ENCODE data around the gene PET100.

Gene PET100

GRCh38 chr19:7644550-7644877, 14.9 kb downstream of the PET100 start:
- Histone ChIP-seq H2AFZ (ENCODE audit: low read length) (no peak overlapping the region), H3K9ac (ENCODE audit: low read length) (no peak overlapping the region), H3K9me2 (ENCODE audit: low read depth, low read length) (no peaks in the 10 kb centered on the region), H3K27ac (ENCODE audit: low read depth, low read length, poor library complexity, severe bottlenecking) (no peak overlapping the region), H4K20me1 (ENCODE audit: insufficient read depth, low read length) (no peaks in the 10 kb centered on the region), H3F3A (ENCODE audit: insufficient read depth, low read length) (no peaks in the 10 kb centered on the region), H3K4me1 (ENCODE audit: insufficient read depth, low read length, severe bottlenecking) (no peaks in the 10 kb centered on the region), H3K4me2 (ENCODE audit: low read length) (no peak overlapping the region), H3K9me3 (ENCODE audit: low read length) (no peaks in the 10 kb centered on the region), H3K79me2 (ENCODE audit: insufficient read depth, low read length) (no peaks in the 10 kb centered on the region), H3K36me3 (ENCODE audit: insufficient read depth, low read length) (peaks cover 26% of the 10 kb centered on the region), H3K4me3 (ENCODE audit: low read depth, low read length, poor library complexity, severe bottlenecking) (no peak overlapping the region), H3K27me3 (ENCODE audit: insufficient read depth, low read length) (0 out of 2 replicates have a peak, but pooled peaks cover 3% of the 10 kb centered on the region)
- TF ChIP-seq EZH2 (IDR thresholded peaks at IDR 0.05; ENCODE audit: borderline replicate concordance, low read length) (no peak), CTCF (IDR thresholded peaks at IDR 0.05; ENCODE audit: low read length) (no peak)

- H3K9ac ChIP-seq (ENCODE audit: low read length): no peak overlapping the region
- H3K36me3 ChIP-seq (ENCODE audit: insufficient read depth, low read length): peaks cover 26% of the 10 kb centered on the region
These were observed 15.6 kb downstream of the PET100 start for GRCh38 chr19:7645163-7645562.

GRCh38 chr19:7645656-7646425, 16.2 kb downstream of the PET100 start:
- no peaks in the 10 kb centered on the region for H3K4me1 ChIP-seq (ENCODE audit: insufficient read depth, low read length, severe bottlenecking)
- no peak for TF ChIP-seq CTCF (IDR thresholded peaks at IDR 0.05; ENCODE audit: low read length)
- TF ChIP-seq EZH2 (IDR thresholded peaks at IDR 0.05; ENCODE audit: borderline replicate concordance, low read length): no peak
- H3K27me3 ChIP-seq (ENCODE audit: insufficient read depth, low read length): 0 out of 2 replicates have a peak, but pooled peaks cover 3% of the 10 kb centered on the region
- no peak overlapping the region for H3K4me2 ChIP-seq (ENCODE audit: low read length)
- H3K79me2 ChIP-seq (ENCODE audit: insufficient read depth, low read length): no peaks in the 10 kb centered on the region
- H4K20me1 ChIP-seq (ENCODE audit: insufficient read depth, low read length): no peaks in the 10 kb centered on the region
- no peaks in the 10 kb centered on the region for H3K9me2 ChIP-seq (ENCODE audit: low read depth, low read length)
- peaks cover 26% of the 10 kb centered on the region for H3K36me3 ChIP-seq (ENCODE audit: insufficient read depth, low read length)
- no peak overlapping the region for H3K27ac ChIP-seq (ENCODE audit: low read depth, low read length, poor library complexity, severe bottlenecking)
- no peaks in the 10 kb centered on the region for H3F3A ChIP-seq (ENCODE audit: insufficient read depth, low read length)
- no peak overlapping the region for H2AFZ ChIP-seq (ENCODE audit: low read length)
- no peaks in the 10 kb centered on the region for H3K9me3 ChIP-seq (ENCODE audit: low read length)
- no peak overlapping the region for H3K4me3 ChIP-seq (ENCODE audit: low read depth, low read length, poor library complexity, severe bottlenecking)
- H3K9ac ChIP-seq (ENCODE audit: low read length): no peak overlapping the region

More at GRCh38 chr19:7645163-7645562, 15.6 kb downstream of the PET100 start:
- H3K27ac ChIP-seq (ENCODE audit: low read depth, low read length, poor library complexity, severe bottlenecking): no peak overlapping the region
- H3K9me3 ChIP-seq (ENCODE audit: low read length): no peaks in the 10 kb centered on the region
- no peak overlapping the region for H3K4me2 ChIP-seq (ENCODE audit: low read length)
- no peaks in the 10 kb centered on the region for H4K20me1 ChIP-seq (ENCODE audit: insufficient read depth, low read length)
- TF ChIP-seq EZH2 (IDR thresholded peaks at IDR 0.05; ENCODE audit: borderline replicate concordance, low read length) (no peak), CTCF (IDR thresholded peaks at IDR 0.05; ENCODE audit: low read length) (no peak)
- H3K79me2 ChIP-seq (ENCODE audit: insufficient read depth, low read length): no peaks in the 10 kb centered on the region
- no peaks in the 10 kb centered on the region for H3K4me1 ChIP-seq (ENCODE audit: insufficient read depth, low read length, severe bottlenecking)
- no peaks in the 10 kb centered on the region for H3K9me2 ChIP-seq (ENCODE audit: low read depth, low read length)
- no peak overlapping the region for H3K4me3 ChIP-seq (ENCODE audit: low read depth, low read length, poor library complexity, severe bottlenecking)
- no peak overlapping the region for H2AFZ ChIP-seq (ENCODE audit: low read length)
- H3F3A ChIP-seq (ENCODE audit: insufficient read depth, low read length): no peaks in the 10 kb centered on the region
- H3K27me3 ChIP-seq (ENCODE audit: insufficient read depth, low read length): 0 out of 2 replicates have a peak, but pooled peaks cover 3% of the 10 kb centered on the region

Data from OCI-LY1 (cell line).